GM18520 (cell line): Measurements from ENCODE around the gene IFITM2.

Experiments used
- ATAC-seq: cut with Tn5 transposase; IDR thresholded peaks from one replicate; pipeline ENCODE4 v1.9.1; 2021; ENCODE audit not compliant: unreplicated experiment

IFITM2 gene

DNA sequence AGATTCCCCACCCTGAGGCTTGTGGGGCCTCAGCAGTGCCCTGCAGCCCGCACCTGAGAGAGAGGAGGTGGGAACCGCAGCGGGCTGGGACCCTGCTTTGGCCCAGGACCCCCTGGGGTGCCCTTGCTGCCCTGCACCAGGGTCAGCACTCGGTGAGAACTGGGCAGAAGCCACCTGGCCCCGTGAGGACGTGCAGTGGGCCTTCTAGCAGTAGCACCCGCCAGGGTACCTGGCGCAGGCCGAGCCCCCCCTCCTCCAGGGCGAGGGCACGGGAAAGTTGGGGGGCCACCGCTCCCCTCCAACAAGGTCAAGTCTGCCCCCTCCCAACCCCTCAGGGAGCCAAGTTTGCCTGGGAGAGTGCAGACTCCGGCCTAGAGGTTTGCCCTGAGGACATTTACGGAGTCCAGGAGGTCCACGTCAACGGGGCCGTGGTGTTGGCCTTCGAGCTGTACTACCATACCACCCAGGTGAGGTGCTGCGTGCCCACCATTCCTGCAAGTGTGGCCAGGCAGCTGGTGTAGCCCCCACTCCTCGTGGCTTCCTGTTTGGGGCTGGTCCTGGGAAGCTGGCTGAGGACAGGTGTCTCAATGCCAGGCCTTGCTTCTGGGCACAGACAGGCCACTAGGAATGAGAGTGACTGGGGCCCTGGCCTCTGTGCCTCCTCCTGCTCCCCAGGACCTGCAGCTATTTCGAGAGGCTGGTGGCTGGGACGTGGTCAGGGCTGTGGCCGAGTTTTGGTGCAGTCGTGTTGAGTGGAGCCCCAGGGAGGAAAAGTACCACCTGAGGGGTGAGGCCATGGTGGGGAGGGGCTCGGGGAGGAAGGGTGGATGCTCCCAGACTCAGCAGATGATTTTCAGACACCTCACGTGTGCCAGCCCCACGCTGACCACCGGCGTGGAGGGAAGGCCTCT is 15.2 kb upstream of the IFITM2 start:
- ATAC-seq: no peak

DNA sequence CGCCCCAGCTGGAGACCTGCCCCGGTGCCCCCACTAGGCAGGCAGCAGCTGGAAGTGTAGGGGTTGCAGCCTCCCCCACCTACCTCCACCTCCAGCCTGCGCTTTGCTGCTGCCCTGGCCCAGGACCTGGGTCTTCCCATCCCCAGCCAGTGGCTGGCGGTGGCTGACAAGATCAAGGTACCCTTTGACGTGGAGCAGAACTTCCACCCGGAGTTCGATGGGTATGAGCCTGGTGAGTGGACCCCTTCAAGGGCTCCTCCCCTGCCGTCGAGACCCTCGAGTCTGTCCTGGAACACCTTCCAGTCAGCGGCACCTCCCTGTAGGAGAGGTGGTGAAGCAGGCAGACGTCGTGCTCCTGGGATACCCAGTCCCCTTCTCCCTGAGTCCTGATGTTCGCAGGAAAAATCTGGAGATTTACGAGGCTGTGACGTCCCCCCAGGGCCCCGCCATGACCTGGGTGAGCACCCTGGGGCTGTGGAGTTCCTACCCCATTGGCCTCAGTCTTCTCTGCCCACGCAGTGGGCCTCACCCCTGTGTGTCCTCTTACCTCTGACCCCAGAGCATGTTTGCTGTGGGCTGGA is 14.3 kb upstream of the IFITM2 start:
- ATAC-seq: no peak

DNA sequence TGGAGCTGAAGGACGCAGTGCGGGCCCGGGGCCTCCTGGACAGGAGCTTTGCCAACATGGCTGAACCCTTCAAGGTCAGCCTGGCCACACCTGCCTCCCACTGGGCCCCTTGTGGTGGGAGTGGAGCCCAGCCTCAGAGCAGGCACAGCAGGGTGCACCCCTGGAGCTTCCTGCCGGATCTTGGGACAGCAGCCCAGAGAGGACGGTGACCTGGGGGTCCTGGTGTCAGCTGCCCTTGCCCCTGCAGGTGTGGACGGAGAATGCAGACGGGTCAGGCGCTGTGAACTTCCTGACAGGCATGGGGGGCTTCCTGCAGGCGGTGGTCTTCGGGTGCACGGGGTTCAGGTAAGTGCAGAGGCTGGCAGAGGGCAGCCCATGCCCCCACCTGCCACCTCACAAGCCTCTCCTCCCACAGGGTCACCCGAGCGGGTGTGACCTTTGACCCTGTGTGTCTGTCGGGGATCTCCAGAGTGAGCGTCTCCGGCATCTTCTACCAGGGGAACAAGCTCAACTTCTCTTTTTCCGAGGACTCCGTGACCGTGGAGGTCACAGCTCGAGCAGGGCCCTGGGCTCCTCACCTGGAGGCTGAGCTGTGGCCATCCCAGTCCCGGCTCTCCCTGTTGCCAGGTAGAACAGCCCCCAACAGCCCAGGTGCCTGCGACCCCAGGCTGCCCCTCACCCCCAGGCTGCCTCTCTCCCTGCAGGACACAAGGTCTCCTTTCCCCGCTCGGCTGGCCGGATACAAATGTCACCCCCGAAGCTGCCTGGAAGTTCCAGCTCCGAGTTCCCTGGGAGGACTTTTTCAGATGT is 13.6 kb upstream of the IFITM2 start:
- ATAC-seq: no peak

DNA sequence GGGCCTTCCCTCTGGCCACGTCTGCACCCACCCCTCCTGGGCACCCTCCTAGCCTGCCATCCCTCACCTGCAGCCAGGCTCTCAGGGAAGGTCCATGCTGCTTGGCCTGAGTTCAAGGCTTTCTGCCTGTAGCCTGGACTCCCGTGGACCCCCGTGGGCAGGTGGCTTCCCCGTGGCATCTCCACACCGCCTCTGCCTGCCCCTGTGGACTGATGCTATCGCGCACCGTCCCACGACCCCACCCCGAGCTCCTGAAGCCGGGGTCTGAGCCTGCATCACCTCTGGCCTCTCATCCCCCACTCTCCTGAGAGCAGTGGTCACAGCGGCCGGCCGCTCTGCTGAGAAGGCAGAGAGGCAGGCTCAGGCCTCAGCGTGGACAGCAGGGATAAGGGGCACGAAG is 12.8 kb upstream of the IFITM2 start:
- no peak for ATAC-seq

DNA sequence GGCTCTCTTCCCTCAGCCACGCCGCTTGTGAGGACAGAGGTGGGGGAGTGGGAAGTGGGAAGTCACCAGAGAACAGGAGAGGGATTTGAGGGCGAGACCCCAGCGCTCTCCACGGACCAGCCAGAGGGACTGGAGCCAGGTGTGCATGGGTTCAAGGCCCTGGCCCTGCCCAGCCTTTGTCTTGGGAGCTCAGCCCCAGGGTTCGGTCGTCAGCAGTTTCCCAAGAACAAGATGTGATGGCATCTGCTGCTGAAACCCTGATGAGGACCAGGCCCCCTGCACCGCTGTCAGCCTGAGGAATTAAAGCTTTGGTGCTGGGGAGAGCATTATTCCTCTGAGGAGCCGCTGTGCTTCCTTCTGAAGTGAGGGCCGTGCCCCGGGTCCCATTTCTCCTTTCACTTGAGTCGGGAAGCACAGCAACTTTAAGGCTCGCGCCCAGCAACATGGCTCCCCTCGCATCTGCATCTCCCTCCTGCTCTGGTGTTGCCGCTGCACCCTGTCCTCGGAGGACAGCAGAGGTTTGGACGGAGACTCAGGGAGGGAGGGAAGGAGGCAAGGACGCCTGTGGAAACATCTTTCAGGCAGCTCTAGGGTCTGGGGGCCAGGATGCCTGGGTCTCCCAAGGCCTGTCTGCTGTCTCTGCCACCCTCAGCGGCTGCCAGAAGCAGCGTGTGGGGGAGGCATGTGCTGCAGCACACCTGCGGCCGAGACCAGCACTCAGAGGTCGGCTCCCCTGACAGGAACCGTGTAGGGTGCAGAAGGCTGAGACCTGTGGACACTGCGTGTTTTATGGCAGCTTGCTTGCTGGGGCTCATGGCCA is 12.1 kb upstream of the IFITM2 start:
- no peak for ATAC-seq

DNA sequence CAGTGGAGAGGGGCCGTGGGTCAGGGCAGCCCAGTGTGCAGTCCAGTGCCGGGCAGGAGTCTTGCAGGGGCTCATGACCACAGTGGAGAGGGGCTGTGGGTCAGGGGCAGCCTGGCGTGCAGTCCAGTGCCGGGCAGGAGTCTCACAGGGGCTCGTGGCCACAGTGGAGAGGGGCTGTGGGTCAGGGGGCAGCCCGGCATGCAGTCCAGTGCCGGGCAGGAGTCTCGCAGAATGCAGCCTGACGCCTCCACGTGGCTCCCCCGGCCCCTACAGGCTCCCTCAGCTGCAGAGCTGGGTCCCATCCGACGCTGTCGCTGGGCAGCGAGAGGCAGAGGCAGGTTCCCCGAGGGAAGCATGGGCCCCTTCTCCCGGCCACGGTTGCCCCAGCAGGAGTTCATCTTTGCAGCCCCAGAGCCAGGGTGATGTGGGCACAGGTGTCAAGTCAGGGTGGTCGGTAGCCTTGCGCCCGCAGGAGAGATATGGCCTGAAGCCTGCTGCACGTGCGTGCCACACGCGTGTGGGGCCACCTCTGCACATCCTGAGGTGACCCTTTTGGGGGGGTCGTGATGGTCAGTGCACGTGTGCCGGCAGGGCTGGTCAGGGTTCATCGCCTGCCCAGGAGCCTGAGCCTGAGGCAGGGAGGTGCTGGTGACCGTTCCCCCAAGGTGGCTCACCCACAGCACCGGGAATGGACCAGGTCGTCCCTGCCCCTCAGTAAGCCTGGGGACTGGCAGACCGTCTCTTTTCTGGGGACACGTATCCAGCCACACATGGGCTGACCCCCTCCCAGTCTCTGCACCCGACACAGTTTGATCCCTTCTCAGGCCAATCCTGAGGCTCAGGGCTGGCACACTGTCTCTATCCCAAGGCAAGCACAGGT is 11.2 kb upstream of the IFITM2 start:
- ATAC-seq: no peak

DNA sequence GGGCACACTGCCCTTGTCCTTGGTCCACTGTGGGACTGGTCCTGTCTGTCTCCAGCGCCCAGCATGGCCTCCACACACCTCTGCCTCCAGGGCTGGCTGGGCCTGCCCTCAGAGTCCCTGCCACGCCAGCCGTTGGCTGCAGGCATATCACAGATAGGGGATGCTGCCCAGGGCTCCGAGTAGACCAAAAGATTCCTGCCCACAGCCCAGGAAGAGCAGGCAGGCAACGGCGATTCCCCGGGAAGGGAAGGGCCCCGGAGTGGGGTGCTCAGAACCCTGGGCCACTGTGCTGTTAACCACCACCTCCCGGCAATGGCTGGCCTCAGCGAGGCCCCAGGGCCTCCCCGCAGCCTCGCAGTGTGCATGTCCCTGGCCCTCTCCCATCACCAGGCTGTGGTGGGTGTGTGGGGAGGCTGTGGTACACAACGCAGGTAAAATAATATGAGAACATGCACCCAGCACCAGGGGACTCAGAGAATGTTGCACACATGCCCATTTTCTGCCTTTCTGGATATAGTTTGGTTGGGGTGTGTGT is 10.5 kb upstream of the IFITM2 start:
- no peak for ATAC-seq

DNA sequence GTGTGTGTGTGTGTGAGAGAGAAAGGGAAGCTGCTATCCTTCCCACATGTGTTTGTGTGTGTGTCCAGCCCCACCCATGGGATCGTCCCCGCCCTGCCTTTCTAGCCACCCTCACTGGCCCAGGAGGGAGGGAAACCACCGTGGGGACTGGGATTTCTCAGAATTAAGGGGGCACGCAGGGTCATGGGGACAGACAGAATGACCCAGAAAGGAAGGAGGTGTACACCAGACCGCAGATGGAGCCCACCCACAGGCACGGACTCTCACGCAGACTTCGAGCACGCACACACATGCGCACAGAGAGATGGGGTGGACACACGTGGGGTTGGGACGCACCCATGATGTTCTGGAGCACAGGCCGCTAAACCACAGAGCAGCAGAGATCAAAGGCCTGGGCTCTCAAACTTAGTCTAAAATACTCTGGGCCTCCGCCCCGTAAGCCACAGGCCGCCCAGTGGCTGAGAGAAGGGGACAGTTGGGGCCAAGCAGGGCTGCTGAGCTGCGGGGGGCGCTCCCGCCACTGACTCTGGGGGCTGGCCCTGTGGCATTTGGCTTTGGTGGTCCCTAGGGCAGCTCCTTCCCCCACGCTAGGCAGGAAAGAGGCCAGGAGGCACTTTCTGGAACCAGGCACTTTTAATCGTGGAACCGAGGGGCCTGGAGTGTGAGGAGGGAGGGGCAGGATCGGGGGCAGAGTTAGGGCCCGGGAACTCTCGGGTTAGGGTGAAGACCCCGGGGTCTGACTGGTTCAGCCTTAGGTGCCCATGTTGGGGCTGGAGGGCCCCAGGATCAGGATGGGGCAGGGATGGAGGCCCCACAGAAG is 9.8 kb upstream of the IFITM2 start:
- no peak for ATAC-seq

DNA sequence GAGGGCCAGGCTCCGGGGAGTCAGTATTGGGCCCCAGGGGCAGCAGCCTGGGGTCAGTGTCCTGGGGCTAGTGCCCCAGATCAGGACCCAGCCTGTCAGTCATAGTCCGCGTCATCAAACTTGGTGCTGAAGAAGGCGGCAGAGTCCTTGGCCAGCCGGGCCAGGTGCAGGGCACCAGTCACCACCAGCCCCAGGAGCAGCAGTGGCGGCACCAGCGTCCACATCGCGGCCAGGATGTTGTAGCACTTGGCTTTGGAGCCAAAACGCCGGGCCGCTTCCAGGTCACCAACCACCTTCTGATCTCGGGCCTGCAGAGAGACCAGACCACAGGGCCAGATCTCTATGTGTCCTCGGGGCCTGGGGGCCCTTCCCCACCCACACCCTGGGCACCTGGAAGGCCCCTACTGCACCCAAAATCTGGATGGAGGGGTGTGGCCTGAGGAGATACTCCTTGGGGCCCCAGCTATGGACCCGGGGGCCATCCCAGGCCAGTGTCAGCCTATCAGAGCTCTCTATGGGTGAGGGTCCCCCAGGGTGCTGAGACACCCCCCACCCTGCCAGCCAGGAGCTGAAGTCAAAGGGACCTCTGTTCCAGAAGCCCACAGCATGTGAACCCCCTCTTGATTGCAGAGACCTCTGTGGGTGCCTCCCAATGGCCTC is 9.1 kb upstream of the IFITM2 start:
- ATAC-seq: no peak

DNA sequence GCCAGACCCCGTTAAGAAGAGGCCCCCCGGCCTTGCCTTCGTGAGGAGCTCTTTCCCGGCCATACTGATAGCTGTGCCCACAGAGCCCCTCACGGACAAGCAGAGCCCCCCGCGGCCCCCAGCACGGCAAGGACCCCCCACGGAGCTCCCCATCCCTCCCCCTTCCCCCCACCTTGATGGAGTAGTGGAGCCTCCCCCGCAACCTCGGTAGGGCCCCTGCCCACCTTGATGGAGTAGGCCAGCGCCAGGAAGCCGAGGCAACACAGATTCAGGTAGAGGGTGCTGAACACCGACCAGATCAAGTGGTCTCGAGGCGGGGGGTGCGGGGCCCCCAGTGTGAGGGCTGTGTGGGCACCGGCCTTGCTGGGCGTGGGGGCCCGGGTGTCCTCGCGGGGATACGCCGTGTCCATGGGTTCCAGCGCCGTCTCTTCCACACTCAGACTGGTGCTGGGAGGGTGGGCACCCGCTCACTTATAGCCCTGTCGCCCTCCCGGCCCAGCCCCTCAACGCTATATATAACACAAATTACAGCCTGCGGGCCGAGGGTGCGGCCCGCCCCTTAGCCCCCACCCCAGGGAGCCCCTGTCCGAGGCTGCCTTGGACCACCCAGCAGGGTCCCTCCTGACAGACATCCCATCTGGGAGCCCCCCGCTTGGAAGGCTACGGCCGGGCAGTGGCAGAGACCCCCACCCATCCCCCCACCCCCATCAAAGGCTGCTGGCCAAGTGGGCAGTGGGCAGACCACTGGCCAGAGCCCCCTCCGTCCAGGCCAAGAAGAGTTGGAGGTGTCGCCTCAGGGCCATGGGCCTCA is 8.3 kb upstream of the IFITM2 start, which contains the start of gene IFITM5:
Gene IFITM5 (minus strand): TSS at position 446 of the 811 bp plus-strand sequence. CDS start 36 bp downstream, at position 410.
- no peak for ATAC-seq

DNA sequence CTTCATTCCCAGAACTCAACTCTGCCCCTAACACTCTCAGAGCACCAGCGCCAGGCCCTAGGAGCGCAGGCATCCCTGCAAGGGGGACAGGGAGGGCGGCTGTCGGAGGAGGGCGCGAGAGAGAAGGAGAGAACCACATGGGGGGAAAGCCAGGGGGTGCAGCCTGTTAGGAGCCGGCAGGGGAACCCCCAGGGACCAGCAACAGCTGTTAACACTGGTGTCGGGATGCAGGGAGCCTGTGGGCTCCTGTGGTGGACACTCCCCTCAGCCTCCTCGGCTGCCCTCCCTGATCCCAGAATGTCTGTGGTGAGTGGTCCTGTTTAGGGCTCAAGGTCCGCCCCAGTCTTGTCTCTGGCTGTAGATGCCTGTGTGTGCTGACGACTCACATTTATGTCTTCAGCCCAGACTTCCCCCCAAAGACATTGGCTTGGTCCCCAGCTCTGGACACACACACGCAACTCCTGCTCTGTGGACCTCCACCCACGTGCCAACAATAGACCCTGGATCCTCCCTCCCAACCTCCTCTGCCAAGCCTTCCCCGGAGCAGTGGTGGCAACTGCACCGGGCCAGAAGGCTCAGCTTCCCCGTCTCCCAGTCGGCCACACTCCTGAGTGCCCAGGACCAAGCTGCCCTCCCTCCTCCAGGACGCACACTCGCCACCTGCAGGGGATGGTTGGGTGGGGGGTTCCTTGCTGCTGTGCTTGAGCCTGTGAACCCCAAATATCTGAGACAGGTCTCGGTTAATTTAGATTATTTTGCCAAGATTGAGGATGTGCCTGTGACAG is 7.5 kb upstream of the IFITM2 start:
- no peak for ATAC-seq

DNA sequence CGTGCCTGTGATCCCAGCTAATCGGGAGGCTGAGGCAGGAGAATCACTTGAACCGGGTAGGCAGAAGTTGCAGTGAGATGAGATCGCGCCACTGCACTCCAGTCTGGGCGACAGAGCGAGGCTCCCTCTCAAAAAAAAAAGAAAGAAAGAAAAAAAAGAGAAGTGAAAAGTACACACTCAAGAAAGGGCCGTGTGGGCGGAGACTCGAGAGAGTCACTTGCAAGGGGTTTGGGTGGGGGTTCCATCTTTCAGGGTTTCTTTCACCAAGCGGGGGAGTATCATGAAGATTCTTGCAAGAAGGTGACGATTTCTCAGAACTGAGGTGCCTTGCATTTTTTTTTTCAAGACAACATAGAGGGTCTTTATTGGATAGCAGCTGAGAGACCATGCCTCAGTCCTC is 4.3 kb upstream of the IFITM2 start:
- ATAC-seq: no peak

DNA sequence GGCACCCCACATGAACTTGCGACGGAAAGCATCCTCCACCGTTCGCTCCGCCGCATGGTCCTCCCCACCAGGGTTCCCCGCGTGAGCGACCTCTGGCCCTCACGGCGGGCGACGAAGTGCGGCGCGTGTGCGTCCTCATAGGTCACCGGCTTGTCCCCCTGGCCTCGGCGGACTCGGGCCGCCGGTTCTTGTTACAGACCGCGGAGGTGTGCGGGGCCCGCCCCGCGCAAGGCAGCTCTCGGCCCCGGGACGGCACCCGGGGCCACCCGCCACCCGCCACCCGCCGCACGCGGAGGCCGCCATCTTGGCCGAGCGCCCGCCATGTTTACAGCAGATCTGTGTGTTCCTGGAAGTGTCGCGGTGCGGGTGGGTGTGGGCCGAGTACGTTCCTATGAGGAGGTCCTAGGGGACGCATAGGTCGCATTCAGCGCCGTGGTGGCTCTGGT is 3.5 kb upstream of the IFITM2 start:
- no peak for ATAC-seq

DNA sequence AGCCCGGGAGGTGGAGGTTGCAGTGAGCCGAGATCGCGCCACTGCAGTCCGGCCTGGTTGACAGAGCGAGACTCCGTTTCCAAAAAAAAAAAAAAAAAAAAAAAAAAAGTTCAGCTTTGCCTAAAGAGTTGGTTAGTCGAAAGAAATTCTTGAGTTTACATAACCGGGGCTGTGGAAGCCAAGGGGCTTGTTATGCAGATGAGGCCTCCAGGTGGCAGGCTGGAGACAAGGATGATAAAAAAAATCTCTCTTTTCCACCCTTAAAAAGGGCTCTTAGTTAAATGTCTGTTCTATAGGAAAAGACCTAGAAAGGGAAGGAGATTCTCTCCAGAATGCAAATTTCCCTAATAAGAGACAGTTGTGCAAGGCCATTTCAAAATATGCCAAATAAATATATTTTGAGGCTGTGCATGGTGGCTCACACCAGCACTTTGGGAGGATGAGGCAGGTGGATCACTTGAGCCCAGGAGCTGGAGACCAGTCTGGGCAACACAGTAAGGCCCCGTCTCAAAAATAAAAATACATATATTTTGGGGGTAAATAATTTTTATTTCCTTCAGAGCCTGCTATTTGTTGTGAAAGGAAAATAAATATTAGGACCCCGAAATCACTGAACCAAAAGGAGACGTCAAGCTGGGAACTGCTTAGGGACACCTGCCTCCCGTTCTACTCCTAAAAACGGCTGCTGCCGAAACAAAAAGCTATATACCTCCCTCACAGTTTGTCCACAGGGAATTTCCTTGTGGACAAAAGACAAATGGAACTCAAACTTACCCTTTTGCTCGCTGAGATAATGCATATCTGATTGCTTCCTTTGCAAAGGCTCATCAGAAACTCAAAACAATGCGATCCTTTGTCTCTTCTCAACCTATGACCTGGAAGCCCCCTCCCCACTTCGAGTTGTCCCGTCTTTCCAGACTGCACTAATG is 2.4 kb upstream of the IFITM2 start:
- no peak for ATAC-seq

DNA sequence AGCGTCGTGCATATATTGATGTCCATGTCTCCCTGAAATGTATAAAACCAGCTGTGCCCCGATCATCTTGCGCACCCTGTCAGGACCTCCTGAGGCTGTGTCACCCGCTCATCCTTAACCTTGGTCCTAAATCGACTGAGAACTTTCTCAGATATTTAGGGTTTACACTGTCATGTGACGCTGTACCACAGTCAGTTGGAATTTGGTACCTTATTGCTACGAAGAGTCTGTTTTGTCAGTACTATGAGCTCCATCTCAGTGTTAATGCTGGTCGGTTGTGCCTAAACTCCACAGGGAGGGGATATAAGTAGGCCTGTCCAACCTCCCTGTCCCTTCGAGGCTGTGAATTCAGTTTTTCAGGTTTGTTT is 1.8 kb upstream of the IFITM2 start:
- no peak for ATAC-seq
